Peyer's patch (tissue), 4 donors: ENCODE measurements around the gene CDC73. TPM values are rescaled to one million over a fixed set of nuclear protein-coding genes. Genes with fewer than 3 reads are reported as not detected.
A peak's percentile ranks its signal among the peaks of the same experiment; 100 is the strongest.

ENCODE experiments used
- DNase-seq, 3 donors: peaks; one replicate each; pipeline ENCODE4 v3.0.0-alpha.2; 2017 to 2019
- H3K27ac ChIP-seq, 4 donors: fragments of 200-600 bp; sonication (generic); one replicate each; pipeline ENCODE4 v1.5.1; 2016 to 2019
- H3K27me3 ChIP-seq, 2 donors: fragments of 200-600 bp; sonication (generic); one replicate each; pipeline ENCODE4 v1.5.1; 2019
- H3K36me3 ChIP-seq, 3 donors: fragments of 200-600 bp; sonication (generic); one replicate each; pipeline ENCODE4 v1.5.1; 2016 to 2019
- H3K4me1 ChIP-seq, 4 donors: fragments of 200-600 bp; sonication (generic); one replicate each; pipeline ENCODE4 v1.5.1; 2016 to 2019
- H3K4me3 ChIP-seq, 4 donors: fragments of 200-600 bp; sonication (generic); 1 replicate in 3 of 4; 2 replicates in 1 of 4; pipeline ENCODE4 v1.5.1; 2016 to 2019; ENCODE audit warnings: mild to moderate bottlenecking in 1 of 4
- H3K9me3 ChIP-seq, 4 donors: fragments of 200-600 bp; sonication (generic); one replicate each; pipeline ENCODE4 v1.5.1; 2016 to 2019; ENCODE audit warnings: mild to moderate bottlenecking in 1 of 4
- POLR2A ChIP-seq, 2 donors: fragments of 450-650 bp; IDR thresholded peaks; one replicate each; pipeline ENCODE4 v1.5.1; 2017; ENCODE audit warnings: antibody characterized with exemption in 2 of 2, mild to moderate bottlenecking in 2 of 2, moderate library complexity in 2 of 2
- total RNA-seq, 4 donors: library from RNA; depleted of rRNA; stranded (reverse); fragments of >200 nt; gene quantifications; one replicate each; pipeline ENCODE4 v1.1.0, GENCODE V29; 2016
- TF ChIP-seq, protein P1 (sequence below), 6 experiments: fragments of 450-650 bp in 4 of 6; fragments of 200-600 bp in 2 of 6; sonication (generic) in 1 of 6; IDR thresholded peaks; one replicate each; pipeline ENCODE4 v1.5.1; 2017 to 2019; ENCODE audit warnings: antibody characterized with exemption in 6 of 6, mild to moderate bottlenecking in 3 of 6, moderate library complexity in 1 of 6

The CDC73 gene
- total RNA-seq, 4 donors from 2014 or later: 28.6 to 191 (median 43.1) TPM

GRCh38 chr1:193103759-193104501 lies 17.9 kb upstream of the CDC73 start:
- H3K36me3 ChIP-seq: peaks cover 0 to 17% (median 0%) of the 10 kb centered on the region in 3 donors
- H3K27ac ChIP-seq: peak overlapping the region; percentile 79 to 96 (median 91)
- H3K27me3 ChIP-seq: no peaks in the 10 kb centered on the region
- H3K9me3 ChIP-seq: no peaks in the 10 kb centered on the region
- peaks cover 0 to 9% (median 4%) of the 10 kb centered on the region in 4 donors for H3K4me1 ChIP-seq
- no peak for DNase-seq
- peak overlapping the region; percentile 71 to 97 (median 83) for H3K4me3 ChIP-seq
- TF ChIP-seq, protein P1, sequence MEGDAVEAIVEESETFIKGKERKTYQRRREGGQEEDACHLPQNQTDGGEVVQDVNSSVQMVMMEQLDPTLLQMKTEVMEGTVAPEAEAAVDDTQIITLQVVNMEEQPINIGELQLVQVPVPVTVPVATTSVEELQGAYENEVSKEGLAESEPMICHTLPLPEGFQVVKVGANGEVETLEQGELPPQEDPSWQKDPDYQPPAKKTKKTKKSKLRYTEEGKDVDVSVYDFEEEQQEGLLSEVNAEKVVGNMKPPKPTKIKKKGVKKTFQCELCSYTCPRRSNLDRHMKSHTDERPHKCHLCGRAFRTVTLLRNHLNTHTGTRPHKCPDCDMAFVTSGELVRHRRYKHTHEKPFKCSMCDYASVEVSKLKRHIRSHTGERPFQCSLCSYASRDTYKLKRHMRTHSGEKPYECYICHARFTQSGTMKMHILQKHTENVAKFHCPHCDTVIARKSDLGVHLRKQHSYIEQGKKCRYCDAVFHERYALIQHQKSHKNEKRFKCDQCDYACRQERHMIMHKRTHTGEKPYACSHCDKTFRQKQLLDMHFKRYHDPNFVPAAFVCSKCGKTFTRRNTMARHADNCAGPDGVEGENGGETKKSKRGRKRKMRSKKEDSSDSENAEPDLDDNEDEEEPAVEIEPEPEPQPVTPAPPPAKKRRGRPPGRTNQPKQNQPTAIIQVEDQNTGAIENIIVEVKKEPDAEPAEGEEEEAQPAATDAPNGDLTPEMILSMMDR (IDR thresholded peaks at IDR 0.05): no peak
- no peak for TF ChIP-seq POLR2A (IDR thresholded peaks at IDR 0.05)

- Histone ChIP-seq H3K9me3 (no peaks in the 10 kb centered on the region), H3K27ac (peak overlapping the region; percentile 79 to 96 (median 91)), H3K4me3 (peak overlapping the region; percentile 71 to 97 (median 83)), H3K27me3 (no peaks in the 10 kb centered on the region), H3K36me3 (peaks cover 0 to 12% (median 0%) of the 10 kb centered on the region in 3 donors), H3K4me1 (peaks cover 0 to 9% (median 4%) of the 10 kb centered on the region in 4 donors)
- no peak for TF ChIP-seq POLR2A (IDR thresholded peaks at IDR 0.05)
- TF ChIP-seq, protein P1 (IDR thresholded peaks at IDR 0.05): peak in 1 of 6 experiments; percentile 3
- DNase-seq: peak; percentile 38 to 72 (median 70)
Observed at GRCh38 chr1:193104502-193104906, 17.3 kb upstream of the CDC73 start.

GRCh38 chr1:193104907-193105820 lies 16.7 kb upstream of the CDC73 start, which contains the start of gene GLRX2:
GLRX2 (minus strand) TSS chr1:193105414; CDS start chr1:193105382, 32 bp downstream.
- DNase-seq: peak; percentile 72 to 95 (median 92)
- peak; percentile 87 to 88 for TF ChIP-seq POLR2A (IDR thresholded peaks at IDR 0.05)
- TF ChIP-seq, protein P1 (IDR thresholded peaks at IDR 0.05): peak in 2 of 6 experiments; percentile 11 to 17
- Histone ChIP-seq H3K36me3 (peaks cover 0 to 6% (median 0%) of the 10 kb centered on the region in 3 donors), H3K4me3 (peak within 1 kb of the TSS; percentile 71 to 97 (median 83)), H3K27me3 (no peaks in the 10 kb centered on the region), H3K27ac (peak within 1 kb of the TSS; percentile 79 to 96 (median 91)), H3K9me3 (no peaks in the 10 kb centered on the region), H3K4me1 (peaks cover 0 to 9% (median 4%) of the 10 kb centered on the region in 4 donors)

GRCh38 chr1:193105821-193106177 lies 16.0 kb upstream of the CDC73 start:
- Histone ChIP-seq H3K4me1 (peaks cover 0 to 9% (median 4%) of the 10 kb centered on the region in 4 donors), H3K27me3 (no peaks in the 10 kb centered on the region), H3K36me3 (no peaks in the 10 kb centered on the region), H3K27ac (peak overlapping the region; percentile 79 to 96 (median 91)), H3K9me3 (no peaks in the 10 kb centered on the region), H3K4me3 (peak overlapping the region; percentile 71 to 97 (median 83))
- no peak for DNase-seq
- no peak for TF ChIP-seq POLR2A (IDR thresholded peaks at IDR 0.05)
- TF ChIP-seq, protein P1 (IDR thresholded peaks at IDR 0.05): no peak

DNA sequence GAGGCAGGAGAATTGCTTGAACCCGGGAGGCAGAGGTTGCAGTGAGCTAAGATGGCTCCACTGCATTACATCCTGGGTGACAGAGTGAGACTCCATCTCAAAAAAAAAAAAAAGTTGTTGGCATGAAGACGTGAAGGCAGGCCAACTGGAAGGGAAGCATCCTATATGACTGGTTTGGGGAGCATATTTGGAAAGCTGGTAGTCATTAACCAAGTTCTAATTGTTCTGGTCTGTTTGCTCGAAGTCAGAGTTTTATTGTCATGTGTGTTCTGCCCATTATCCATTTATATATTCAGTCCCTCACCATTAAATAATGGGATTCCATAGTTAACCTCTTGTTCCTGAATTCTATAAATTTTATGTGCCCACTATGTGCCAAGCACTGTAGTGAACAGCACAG lies 13.4 kb upstream of the CDC73 start:
- Histone ChIP-seq H3K4me3 (no peak overlapping the region), H3K4me1 (peaks cover 0 to 7% (median 3%) of the 10 kb centered on the region in 4 donors), H3K9me3 (no peaks in the 10 kb centered on the region), H3K27ac (no peak overlapping the region), H3K36me3 (no peaks in the 10 kb centered on the region), H3K27me3 (no peaks in the 10 kb centered on the region)
- no peak for TF ChIP-seq POLR2A (IDR thresholded peaks at IDR 0.05)
- TF ChIP-seq, protein P1 (IDR thresholded peaks at IDR 0.05): no peak
- DNase-seq: no peak
